Left forelimb (tissue), 1 donor: ENCODE results near the gene WSCD2.
"Not testable (repeated sequence)": the region's sequence is repeated elsewhere in the genome, so short reads cannot be mapped to it uniquely, and the experiment has no call there.

Source experiments
- DNase-seq: peaks from one replicate; pipeline ENCODE4 v3.0.0-alpha.2; 2018; ENCODE audit warnings: low spot score

The WSCD2 gene

GRCh38 chr12:108196319-108196718 is 67.2 kb downstream of the WSCD2 start:
- no peak for DNase-seq

DNA sequence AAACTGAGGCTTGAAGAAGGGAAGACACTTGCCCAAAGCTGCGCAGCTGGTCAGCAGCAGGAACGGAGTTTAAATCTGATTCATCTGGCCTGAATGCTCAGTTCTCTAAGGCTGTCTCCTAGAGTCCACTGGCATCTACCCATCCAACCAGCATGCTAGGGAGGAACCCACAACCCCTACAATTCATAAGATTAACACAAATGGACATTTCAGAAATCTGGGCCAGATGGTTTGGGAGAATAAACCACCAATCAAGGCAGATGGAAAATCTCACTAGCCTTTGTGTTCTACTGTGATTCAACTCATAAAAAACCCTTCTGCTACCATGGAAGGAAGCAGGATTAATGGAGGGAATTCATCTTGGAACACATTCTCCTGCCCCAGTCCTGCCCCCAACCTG is 67.8 kb downstream of the WSCD2 start:
- no peak for DNase-seq

DNA sequence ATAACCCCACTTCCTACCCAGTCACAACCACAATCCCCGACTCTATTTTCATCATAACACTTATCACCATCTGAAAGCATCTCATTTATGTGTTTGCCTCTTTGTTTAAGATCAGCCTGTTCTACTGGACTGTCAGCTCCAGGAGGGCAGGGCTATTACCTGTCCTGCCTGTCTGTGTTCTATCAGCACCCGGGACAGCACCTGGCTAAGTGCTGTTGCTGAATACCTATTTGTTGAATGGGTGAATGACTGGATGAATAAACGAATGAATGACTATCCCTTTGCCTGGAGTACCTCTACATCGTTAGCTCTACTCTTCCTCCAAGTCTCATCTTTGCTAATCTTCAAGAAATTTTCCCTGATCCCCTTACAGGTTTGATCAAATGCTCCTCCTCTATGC is 69.0 kb downstream of the WSCD2 start:
- no peak for DNase-seq

GRCh38 chr12:108199106-108199505 is 70.0 kb downstream of the WSCD2 start:
- DNase-seq: no peak

- DNase-seq: no peak
Observed at GRCh38 chr12:108201808-108202207, 72.7 kb downstream of the WSCD2 start.

GRCh38 chr12:108204117-108204987 is 75.3 kb downstream of the WSCD2 start:
- DNase-seq: no peak

GRCh38 chr12:108205864-108206263 is 76.8 kb downstream of the WSCD2 start:
- no peak for DNase-seq

- DNase-seq: no peak
Observed at GRCh38 chr12:108207791-108208730, 79.0 kb downstream of the WSCD2 start.

- no peak for DNase-seq
Observed at GRCh38 chr12:108210001-108210400, 80.9 kb downstream of the WSCD2 start.

DNA sequence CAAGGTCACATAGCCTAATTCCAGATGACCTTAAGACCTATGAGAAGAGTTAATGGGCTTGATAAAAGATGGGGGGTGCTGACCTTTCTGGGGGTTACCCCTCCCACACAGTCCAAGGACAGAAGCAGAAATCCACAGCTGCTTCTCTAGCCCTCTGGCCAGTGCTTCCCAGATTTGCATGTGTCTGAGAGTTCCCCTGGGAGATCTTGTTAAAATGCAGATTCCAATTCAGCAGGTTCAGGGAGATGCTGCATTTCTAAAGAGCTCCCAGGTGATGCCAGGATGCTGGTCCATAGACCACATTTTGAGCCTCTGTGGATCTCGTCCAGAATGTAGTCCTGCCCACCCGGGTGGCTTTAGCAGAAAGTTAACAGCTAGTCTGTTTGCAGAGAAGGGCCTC is 82.1 kb downstream of the WSCD2 start:
- DNase-seq: no peak

DNA sequence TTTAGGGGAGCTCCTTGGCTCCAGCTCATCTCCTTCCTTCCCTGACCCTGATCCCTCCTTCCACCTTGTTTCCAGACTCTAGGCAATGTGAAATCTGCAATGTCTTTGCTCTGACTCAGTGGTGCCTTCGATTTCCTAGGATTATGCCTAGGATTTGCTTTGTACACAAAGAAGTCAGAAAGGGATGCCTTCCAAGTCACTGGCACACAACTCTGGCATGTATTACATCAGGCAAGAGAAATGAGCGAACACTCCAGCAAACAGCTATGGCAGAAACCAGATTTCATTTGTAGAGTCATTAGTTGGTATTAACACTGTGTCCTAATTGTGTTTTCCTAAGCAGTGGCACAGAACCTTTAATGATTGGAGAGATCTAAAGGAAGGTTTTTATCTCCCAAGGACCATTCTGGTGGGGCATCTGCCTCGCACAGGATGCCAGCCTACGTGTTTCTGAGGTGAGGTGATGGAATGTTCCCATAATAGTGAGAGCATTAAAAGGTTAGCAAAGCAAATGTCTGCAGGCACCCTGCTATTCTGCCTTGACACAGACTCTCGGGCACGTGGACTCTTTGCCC is 84.9 kb downstream of the WSCD2 start:
- no peak for DNase-seq

- no peak for DNase-seq
Observed at GRCh38 chr12:108214486-108214885, 85.4 kb downstream of the WSCD2 start.

DNA sequence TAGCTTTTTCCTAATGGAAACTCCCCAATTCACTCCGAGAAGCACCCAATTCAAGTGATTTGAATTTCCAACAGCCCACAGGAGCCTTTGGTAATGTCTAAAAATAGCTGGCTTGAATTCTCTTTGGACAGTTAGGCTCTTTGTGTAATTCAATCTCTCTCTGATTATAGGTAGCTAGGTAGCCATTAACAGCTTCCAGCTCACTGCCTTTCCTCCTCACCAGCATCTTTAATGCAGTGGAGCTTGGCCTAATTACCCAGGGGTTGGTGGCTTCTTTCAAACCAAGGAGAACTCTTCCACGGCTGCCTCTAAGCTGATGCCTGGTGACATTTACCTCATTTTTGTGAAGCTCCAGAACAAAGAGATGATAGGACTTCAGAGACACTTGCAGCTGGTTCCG is 86.4 kb downstream of the WSCD2 start:
- no peak for DNase-seq

GRCh38 chr12:108218921-108219320 is 89.8 kb downstream of the WSCD2 start:
- no peak for DNase-seq

- not testable (repeated sequence) for DNase-seq
Observed at GRCh38 chr12:108225101-108225500, 96.0 kb downstream of the WSCD2 start.

DNA sequence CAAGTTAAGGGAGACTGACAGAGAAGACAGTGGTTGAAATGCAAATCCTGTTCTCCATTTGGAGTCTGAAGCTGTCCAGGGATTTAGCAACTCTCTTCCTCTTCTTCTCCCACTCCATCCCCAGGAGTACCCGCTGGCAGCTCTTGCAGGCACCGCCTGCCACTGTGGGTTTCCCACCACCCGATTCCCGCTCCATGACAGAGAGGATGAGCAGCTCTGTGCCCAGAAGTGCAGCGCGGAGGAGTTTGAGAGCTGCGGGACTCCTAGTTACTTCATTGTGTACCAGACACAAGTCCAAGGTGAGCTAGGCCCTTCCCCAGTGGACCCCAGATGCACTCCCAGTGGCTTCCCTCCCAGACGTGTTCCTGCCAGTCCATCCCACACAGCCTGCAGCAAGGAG is 97.8 kb downstream of the WSCD2 start:
- no peak for DNase-seq

GRCh38 chr12:108228746-108229145 is 99.7 kb downstream of the WSCD2 start:
- no peak for DNase-seq

GRCh38 chr12:108231109-108231905 is 102.2 kb downstream of the WSCD2 start:
- DNase-seq: no peak

- no peak for DNase-seq
Observed at GRCh38 chr12:108231909-108232434, 102.9 kb downstream of the WSCD2 start.

DNA sequence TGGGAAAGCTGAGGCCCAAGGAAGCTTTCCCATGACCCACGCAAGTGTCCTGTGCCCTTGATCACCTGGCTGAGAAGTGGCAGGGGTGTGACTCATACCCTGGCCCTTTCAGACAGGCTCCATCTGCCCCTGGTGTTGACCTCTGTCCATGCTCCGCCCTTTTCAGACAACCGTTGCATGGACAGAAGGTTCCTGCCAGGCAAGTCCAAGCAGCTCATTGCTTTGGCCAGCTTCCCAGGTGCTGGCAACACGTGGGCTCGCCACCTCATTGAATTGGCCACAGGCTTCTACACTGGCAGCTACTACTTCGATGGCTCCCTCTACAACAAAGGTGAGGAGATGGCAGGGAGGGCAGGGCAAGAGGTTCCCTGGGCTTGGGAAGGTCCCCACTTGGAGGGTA is 103.5 kb downstream of the WSCD2 start:
- no peak for DNase-seq

GRCh38 chr12:108234158-108234557 is 105.1 kb downstream of the WSCD2 start:
- DNase-seq: no peak
